Activated effector memory CD4-positive, alpha-beta T cell treated with Interleukin-2 at 50 U/mL for 16 hours (primary cell): ENCODE results near the gene CUX1.
"Not testable (repeated sequence)": the region's sequence is repeated elsewhere in the genome, so short reads cannot be mapped to it uniquely, and the experiment has no call there.

ENCODE experiments used
- DNase-seq: peaks from one replicate; pipeline ENCODE4 v3.0.0-alpha.2; 2020

Gene CUX1

DNA sequence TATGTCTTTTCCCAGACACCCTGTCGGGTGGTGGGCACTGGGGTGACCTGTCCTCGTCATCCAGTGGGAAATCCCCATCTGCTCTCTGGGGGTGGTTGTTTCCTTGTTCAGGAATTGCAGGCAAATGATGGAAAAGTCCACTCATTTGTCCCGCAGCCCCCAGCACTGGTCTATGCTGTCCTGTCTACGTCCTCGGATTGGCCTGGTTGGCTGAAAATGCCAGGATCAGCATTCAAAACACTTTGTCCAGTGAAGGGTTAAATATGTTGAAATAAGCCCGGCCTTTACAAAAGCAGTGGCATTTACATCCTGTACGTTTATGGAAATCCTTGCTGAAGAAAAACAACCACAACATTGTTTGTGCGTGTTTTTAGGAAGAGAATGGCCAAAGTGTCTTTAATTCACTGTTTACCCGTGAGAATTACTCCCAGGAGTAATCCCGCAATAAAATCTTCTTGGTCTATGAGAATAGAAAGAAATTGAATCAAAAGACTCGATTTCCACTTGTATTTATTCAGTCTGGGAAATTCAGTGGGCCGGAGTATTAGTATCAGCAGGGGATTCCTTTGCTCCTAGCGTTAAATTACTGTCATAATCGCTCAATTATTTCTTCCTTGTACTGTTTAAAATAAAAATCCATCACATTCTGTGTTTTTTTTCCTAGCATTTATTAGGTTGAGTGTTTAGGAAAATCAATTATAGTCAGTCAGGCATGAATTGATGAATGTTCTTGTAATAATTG, 352.4 kb downstream of the CUX1 start:
- DNase-seq = no peak

DNA sequence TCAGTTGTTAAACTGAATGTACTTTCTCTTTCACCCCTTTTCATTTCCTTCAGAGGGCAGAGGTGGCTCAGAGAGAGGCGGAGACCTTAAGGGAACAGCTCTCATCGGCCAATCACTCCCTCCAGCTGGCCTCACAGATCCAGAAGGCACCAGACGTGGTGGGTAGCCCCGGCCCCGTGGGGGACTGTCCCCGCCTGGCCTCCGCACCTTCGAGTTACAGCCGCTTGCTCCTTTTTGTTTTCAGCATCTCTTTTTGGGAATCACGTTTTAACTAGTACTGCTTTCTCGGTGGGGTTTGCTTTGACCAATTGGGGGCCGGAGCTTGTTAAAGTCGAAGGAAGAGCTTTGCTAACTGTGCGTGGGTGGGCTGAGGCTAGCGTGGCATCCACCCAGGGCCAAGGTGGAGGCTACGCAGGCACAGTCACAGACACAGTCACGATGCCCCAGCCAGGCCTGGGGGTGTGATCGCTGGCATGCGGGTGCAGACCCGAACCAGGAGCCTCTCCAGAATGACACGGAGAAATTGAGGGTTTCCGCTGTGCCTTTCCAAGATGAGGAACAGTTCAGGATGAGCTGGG, 353.1 kb downstream of the CUX1 start:
- DNase-seq = no peak

DNA sequence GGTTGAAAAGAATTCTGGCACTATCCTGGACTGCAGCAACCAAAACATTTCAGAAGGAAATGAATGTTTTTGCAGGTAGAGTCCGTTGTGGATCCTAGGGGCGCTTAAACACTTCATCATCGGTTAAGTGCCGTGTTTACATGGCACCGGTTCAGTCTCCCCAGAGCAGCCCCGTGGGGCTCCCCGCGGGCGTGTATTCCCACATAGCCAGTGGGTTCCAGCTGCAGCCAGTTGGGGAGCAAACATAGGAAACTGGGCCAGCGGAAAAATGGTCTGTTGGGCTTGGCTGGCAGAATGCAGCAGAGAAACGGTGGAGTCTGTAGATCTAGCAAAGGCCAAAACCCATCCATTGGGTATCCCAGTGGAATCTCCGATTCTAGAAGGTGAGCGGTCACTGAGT, 356.2 kb downstream of the CUX1 start:
- no peak for DNase-seq

DNA sequence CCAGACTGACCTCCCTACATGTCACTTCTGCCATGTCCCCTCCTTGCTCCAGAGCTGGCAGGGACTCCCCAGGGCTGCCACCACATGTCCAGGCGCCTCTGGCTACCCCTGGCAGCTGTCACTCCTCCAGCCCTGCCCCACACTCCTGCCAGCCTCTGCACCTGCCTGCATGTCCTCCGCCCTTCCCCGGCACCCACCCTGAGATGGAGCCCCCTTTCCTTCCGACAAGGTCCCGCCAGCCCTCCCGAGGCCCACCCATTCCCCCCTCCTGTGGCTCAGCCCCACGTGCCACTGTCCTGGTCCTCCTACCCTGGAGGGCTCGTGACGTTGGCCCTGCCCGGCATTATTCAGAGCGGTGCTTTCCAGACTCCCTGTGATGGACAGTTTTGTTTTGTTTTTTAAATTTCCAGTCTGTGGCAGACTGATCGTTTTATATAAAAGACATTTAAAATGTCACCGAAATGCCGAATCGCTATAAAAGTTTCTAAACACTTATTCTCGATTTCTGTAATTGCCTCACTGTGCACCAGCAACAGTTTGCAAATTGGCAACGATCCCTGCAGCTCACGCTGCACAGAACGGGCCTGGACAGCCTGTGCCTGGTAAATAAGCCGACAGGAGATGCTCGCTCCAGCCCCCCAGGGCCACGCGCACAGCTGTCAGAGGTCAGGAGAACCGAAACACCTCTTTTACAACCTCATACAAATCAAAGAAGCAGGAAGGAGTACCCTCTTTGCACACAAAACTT, 358.2 kb downstream of the CUX1 start:
- no peak for DNase-seq

DNA sequence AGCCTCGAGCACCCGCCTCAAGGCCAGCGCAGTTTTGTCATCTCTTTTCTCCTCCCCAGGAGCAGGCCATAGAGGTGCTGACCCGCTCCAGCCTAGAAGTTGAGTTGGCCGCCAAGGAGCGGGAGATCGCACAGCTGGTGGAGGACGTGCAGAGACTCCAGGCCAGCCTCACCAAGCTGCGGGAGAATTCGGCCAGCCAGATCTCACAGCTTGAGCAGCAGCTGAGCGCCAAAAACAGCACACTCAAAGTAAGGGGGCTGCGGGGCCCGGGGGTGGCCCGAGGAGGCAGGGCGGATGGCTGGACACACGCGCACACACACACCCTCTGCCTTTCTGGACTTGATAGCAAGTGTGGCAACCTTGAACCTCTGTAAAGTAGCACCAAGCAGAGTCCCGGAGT, 361.0 kb downstream of the CUX1 start:
- DNase-seq = no peak

DNA sequence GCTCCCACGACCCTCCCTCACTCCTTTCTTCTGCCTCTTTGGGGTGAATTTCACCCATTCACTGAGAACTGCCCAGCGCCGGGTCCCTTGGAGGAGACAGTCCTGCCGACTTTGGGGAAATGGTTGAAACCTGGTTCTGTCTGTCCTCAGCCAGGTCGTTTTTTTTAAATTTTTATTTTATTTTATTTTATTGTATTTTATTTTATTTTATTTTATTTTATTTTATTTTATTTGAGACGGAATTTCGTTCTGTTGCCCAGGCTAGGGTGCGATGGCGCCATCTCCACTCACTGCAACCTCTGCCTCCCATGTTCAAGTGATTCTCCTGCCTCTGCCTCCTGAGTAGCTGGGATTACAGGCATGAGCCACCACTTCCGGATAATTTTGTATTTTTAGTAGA, 363.3 kb downstream of the CUX1 start:
- DNase-seq = no peak

DNA sequence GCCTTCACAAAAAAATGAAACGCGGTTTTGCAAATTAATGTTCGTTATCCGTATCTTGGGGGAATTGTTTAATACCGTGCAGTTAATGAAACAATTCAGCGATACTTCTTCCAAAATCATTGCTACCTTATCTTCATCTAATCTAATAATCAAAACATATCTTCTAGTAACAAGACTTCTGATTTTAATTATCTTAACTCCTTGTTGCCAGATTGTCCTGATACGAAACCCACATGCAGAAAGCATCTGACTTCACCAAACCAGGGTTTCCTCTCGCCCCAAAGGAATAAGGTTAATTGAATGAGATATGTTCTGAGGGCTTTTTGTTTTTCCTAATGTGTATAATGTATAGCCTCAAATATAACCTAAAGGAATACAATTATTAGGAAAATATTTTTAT, 364.1 kb downstream of the CUX1 start:
- no peak for DNase-seq

DNA sequence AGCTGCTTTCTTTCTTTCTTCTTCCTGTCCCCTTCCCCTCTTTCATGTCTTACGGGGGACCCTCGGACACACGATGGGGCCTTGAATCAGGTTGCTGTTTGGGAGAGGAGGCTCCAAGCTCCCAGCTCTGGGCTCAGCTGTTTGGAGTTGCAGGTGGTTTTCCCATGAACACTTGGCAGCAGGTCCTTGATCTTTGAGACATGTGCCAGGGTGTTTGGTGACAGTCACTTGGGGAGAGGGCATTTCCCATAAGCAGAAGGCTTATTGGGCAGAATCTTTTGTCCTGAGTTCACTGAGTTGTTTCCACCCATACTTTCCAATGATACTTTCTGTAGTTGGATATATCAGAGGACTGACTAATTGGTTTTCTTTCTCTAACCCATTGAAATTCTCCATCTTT, 364.6 kb downstream of the CUX1 start:
- DNase-seq = no peak

DNA sequence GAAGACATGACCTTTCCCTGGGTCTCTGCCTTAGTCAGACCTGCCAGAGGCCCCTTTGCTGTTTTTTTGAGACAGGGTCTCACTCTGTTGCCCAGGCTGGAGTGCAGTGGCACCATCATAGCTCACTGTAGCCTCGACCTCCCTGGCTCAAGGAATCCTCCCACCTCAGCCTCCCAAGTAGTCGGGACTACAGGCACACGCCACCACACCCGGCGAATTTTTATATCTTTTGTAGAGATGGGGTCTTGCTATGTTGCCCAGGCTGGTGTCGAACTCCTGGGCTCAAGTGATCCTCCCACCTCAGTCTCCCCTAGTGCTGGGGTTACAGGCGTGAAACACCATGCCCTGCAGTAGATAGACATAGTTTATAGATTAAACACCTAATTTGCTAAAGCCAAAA, 366.4 kb downstream of the CUX1 start:
- not testable (repeated sequence) for DNase-seq

DNA sequence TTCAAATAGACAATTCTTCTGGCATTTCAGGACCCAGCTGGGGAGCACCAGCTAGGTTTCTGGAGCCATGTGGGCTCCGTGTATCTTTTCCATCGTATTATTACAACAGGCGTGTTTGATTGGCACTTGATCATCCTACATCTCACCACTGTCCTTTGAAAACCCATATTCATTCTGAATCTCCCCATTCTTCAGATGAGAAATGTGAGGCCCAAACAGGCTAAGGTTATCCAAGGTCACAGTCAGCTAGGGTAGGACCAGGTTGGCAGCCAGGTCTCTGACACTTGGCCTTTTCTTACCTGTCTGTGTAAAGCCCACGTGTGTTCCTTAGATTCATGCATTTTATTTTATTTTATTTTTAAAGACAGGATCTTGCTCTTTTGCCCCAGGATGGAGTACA, 366.9 kb downstream of the CUX1 start:
- no peak for DNase-seq

DNA sequence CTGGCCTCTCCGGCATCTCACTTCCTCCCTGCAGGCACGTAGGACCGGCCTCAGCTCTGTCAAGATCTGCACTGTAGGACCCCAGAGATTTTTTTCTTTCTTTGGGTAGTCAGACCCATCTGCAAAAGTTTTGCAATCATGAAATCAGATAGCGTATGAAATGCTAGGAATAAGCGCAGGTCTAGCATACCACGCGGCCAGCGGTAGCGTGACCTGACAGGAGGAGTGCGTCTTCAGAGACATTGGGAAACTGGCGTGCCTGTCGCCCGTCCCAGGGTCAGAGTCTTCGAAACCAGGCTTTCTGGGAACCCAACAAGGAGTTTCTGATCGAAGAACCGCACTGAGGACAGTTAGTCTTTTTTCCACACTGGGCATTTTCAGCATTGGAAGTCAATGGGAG, 368.4 kb downstream of the CUX1 start:
- no peak for DNase-seq

DNA sequence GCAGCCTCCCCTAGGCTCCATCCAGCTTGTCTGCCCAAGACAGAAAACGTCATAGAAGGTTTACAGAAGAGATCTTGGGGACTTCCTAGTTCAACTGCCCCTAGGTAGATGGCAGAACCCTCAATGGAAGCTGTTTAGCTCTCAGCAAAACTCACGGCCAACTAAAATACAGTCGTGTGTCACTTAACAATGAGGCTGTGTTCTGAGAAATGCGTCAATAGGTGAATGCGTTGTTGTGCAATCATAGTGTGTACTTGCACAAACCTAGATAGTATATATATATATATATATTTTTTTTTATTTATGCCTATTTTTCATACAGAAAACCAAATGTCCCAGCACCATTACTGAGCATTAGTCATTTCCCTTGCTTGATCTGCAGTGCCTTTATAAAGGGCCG, 368.9 kb downstream of the CUX1 start:
- DNase-seq = no peak

DNA sequence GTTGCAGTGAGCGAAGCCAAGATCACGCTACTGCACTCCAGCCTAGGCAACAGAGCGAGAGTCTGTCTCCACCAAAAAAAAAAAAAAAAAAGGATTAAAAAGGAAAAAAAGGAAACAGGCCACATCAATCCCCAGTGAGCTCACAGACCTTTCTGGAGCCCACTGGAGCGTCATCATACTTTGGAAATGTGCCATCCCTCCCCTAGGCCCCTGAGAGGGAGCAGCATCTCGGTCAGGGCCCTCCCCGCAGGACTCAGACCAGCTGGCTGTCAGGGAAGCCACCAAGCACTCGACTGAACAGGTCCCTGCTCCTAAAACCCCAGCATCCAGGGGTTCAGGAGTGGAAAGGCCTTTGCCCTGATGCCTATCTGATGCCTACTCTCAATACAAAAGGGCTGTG, 371.3 kb downstream of the CUX1 start:
- no peak for DNase-seq

DNA sequence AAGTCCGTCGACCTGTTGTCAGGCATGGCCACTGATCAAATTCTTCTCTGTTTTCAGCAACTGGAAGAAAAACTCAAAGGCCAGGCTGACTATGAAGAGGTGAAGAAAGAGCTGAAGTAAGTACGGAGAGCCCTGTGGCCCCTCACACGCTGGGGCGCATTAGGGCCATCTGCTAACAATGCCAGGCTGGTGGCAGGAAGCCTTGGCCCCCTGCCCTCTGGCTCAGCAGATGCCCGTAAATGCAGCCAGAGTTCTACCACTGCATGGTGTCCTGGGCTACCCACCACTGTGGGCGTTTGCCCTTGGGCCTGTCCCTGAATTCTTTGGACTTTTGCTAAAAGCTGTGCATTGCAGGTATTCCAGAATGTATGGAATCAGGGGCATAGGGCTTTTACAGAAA, 372.3 kb downstream of the CUX1 start:
- DNase-seq = no peak

DNA sequence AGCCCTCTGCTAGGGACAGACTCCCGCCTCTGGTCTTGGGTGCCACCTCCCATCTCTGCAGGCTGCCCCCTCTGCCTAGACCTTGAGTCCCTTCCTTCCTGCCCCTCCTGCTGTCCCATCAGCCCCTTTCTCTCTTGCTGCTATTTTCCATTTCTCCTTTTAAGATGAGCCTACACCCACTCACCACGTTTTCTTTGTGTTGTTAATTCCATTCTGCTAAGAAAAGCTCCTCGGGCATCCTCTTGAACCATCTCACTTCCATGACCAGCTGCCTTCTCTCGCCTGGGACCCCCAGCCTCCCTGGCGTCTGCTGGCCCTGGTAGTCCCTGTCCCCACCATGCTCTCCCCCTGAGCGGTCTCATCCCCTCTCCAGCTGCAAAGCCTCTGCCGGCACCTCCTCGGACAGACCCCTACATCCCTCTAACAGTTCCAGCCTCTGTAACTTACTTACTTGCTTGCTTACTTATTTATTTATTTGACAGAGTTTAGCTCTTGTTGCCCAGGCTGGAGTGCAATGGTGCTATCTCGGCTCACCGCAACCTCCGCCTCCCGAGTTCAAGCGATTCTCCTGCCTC, 373.4 kb downstream of the CUX1 start:
- DNase-seq = no peak

DNA sequence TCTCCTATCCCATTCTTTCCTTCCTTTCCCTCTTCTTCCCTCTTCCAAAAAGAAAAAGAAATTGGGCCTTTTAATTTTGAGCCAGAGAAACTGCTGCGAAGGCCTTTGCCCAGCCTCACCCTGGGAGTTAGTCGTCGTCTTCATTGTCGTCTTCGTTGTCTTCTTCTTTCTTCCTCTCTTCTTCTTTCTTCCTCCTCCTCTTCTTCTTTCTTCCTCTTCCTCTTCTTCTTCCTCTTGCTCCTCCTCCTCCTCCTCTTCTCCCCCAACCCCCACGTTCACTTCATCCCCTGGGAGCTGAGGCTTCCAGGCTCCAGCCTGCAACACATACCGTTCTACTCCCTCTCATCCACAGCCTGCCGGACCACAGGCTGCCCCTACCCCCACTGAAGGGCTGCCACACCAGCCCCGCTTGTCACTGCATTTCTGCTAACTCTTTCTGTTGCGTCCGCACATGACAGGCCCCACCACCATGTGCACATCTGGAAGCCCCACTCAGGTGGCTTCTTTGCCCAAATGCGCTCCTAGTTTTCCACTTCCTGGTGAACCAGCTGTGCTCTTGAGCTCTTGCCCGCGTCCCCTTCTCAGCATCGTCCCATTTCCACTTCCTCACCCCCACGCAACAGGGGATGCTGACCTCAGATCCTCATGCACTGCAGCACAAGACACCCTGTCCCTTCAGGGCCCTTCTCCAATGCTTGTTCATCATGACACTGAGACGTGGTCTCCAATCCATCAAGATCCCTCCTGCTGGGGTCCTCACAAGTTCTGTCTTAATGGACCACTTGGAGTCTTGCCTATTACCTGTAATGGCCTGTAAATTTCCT, 374.3 kb downstream of the CUX1 start:
- no peak for DNase-seq

DNA sequence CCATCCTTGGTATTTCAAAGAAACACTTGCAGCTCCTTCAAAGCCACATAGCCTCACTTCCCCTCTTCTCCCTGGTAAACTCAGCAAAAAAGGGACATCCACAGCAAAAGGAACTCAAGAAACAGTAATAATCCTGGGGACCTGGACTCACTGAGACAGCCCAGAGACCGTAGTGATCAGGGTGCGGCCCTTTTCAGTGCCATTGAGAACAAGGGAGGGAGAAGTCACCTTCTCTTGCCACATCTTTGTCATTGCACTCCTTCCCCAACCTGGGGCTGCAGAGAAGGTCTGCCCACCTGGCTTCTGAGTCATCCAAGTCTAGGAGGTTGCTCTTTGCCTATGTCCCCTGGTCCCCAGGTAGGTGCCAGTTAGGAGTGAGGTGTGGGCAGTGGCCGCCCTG, 375.4 kb downstream of the CUX1 start:
- DNase-seq = no peak

DNA sequence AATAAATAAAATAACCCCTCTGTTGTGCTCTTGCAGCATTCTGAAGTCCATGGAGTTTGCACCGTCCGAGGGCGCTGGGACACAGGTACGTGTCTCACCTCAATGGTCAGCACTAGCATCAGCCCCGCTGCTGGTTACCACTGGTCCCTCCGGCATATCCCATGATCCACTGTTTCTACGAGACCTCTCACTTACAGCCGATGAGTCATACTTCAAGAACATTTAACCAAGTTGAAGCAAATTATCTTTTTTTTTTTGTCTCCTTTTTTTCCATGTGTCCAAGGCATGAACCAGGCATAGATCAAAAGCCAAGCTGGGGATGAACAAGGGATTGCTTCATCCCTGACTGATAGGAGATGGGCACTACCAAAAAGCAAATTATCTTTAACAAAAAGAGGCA, 376.4 kb downstream of the CUX1 start:
- DNase-seq = no peak

DNA sequence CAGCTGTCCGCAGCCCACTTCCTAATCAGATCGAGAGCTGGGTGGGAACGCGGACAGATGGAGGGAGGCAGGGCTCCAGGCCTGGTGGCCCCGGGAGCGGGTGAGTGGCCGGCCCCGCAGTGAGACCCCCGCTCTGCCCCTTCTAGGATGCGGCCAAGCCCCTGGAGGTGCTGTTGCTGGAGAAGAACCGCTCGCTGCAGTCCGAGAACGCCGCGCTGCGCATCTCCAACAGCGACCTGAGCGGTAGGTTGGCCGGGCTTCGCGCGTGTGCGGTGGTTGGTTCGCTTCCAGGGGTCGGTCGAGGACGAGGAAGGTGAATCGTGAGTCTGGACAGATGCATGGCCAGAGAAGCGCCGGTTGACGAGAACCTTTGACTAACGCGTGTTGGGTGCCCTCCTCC, 377.9 kb downstream of the CUX1 start:
- no peak for DNase-seq

DNA sequence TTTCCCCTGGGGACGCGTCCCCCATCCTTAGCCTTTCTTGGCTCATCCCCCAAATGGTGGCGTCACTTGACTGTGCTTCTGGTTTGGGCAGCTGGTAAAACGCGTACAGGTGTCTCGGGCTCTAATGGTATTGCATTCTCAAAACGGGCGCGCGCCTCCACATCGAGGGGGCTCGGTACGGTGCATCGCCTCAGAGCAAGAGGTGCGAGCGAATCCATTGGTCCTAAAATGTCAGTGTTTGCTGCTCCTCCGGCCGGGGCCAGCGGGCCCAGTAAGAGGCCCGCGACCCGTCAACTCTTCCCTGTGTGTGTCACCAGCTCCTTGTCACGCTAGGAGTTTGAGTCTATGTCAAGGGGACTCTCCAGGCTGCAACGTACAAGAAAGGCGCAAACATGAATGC, 378.6 kb downstream of the CUX1 start:
- DNase-seq = no peak

DNA sequence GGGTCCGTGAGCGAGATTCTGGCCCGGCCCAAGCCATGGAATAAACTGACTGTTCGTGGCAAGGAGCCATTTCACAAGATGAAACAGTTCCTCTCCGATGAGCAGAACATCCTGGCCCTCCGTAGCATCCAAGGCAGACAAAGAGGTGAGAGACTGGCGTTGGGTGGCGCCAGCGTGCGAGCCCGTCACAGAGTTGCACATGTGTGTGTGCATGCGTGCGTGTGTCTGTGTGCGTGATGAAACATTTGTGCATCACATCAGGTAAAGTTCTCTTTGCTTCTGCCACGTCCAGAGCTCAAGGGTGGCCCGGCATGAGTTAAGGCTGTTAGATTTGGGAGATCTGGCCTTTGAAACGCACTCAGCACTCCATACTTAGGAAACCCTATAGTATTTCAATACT, 379.7 kb downstream of the CUX1 start:
- DNase-seq = no peak

DNA sequence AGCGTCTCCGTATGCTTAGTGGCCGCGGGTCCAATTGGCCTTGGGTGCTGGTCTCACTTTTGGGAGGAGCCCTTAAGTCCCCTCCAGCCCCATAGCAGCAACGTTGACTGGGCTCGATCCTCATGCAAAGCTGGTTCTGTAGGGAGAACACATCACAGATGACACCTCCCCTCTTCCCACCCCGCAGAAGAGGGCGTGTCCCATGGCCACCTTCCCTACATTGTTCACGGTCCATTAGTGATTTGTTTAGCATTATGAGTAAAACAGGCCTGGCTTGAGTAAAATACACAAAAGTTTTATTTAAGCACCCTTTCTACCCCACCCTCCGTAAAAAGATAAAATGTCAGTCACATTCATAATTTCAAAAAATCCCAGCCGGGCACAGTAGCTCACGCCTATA, 380.2 kb downstream of the CUX1 start:
- DNase-seq = no peak

DNA sequence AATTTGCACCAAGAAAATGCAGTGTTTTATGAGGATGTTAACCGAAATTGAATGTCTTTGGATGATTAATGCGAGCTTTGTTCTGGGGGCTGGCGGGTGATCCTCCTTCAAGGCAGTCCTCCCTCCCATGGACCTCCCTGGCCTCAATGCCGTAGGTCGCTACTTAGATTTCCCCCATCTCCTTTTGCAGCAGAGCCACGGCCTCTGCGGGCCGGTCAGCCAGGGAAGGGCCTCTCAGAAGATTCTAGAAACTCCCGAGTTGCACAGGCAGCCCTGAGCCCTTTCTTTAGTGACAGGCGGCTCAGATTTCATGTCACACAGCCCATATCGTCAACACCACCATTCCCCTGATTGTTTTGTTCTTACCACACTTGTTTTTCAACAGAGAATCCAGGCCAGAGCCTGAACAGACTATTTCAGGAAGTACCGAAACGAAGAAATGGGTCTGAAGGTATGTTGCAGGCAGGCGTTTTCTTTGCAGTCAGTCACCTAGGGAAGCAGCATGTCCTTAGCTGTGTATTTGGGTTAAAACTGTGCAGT, 381.1 kb downstream of the CUX1 start:
- DNase-seq = no peak
